OCI-LY1 (cell line): ENCODE measurements around the gene ACTR3C.
"Not testable (repeated sequence)": the region's sequence is repeated elsewhere in the genome, so short reads cannot be mapped to it uniquely, and the experiment has no call there.

Experiments used
- CTCF ChIP-seq: fragments of 200-600 bp; sonication (generic), shearing (Covaris generic); IDR thresholded peaks from 2 replicates; pipeline ENCODE4 v1.5.1; 2017; ENCODE audit warnings: mild to moderate bottlenecking, antibody characterized with exemption, low read length, moderate library complexity, mixed read lengths
- EZH2 ChIP-seq: fragments of 200-600 bp; sonication (generic), shearing (Covaris generic); IDR thresholded peaks from 2 replicates; pipeline ENCODE4 v1.8.0; 2017; ENCODE audit warnings: borderline replicate concordance, mixed run types, mild to moderate bottlenecking, antibody characterized with exemption, low read length, moderate library complexity, mixed read lengths

GRCh38 chr7:150268287-150268686 is 55.1 kb downstream of the ACTR3C start:
- TF ChIP-seq CTCF, EZH2: not testable (repeated sequence)
